ENCODE data around the gene MEI1.
"Not testable (repeated sequence)": the region's sequence is repeated elsewhere in the genome, so short reads cannot be mapped to it uniquely, and the experiment has no call there.

DNA sequence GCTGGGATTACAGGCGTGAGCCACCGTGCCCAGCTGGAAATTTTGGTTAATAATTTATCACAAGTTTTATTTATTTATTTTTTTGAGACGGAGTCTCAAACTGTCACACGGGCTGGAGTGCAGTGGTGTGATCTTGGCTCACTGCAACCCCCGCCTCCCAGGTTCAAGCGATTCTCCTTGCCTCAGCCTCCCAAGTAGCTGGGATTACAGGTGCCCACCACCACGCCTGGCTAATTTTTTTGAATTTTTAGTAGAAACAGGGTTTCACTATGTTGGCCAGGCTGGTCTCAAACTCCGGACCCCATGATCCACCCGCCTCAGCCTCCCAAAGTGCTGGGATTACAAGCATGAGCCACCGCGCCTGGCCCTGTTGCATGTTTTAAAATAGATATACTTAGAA, 12.4 kb upstream of the MEI1 start:
- TF ChIP-seq, protein P1, sequence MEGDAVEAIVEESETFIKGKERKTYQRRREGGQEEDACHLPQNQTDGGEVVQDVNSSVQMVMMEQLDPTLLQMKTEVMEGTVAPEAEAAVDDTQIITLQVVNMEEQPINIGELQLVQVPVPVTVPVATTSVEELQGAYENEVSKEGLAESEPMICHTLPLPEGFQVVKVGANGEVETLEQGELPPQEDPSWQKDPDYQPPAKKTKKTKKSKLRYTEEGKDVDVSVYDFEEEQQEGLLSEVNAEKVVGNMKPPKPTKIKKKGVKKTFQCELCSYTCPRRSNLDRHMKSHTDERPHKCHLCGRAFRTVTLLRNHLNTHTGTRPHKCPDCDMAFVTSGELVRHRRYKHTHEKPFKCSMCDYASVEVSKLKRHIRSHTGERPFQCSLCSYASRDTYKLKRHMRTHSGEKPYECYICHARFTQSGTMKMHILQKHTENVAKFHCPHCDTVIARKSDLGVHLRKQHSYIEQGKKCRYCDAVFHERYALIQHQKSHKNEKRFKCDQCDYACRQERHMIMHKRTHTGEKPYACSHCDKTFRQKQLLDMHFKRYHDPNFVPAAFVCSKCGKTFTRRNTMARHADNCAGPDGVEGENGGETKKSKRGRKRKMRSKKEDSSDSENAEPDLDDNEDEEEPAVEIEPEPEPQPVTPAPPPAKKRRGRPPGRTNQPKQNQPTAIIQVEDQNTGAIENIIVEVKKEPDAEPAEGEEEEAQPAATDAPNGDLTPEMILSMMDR (IDR thresholded peaks at IDR 0.05) = not testable (repeated sequence)
- not testable (repeated sequence) for TF ChIP-seq POLR2A (IDR thresholded peaks at IDR 0.05)
